Activated CD8-positive, alpha-beta T cell treated with anti-CD3 and anti-CD28 coated beads for 36 hours (primary cell): Measurements from ENCODE around the gene RFX1. TPM values are rescaled to one million over a fixed set of nuclear protein-coding genes. Genes with fewer than 3 reads are reported as not detected.

Experiments
- ATAC-seq: fragments of 200-7000 bp; cut with Tn5 transposase; one replicate; pipeline ENCODE4 v1.10.0; 2021; ENCODE audit warnings: mild to moderate bottlenecking, moderate library complexity
- CTCF ChIA-PET: fragments of 350-600 bp; sonication (Branson Sonifier 250); formaldehyde crosslinking; loops from one replicate; lab custom pipeline; 2021; ENCODE audit warnings: antibody characterized with exemption; lab: Charles Lee
- POLR2A ChIA-PET: fragments of 350-600 bp; sonication (Branson Sonifier 250); formaldehyde crosslinking; loops from one replicate; lab custom pipeline; 2021; ENCODE audit warnings: antibody characterized with exemption; lab: Charles Lee
- DNase-seq: peaks from one replicate; pipeline ENCODE4 v3.0.0-alpha.2; 2020
- H3K27ac Mint-ChIP-seq: one replicate; pipeline ENCODE4 v1.8.0; 2021; ENCODE audit warnings: mild to moderate bottlenecking, mixed read lengths
- H3K27me3 Mint-ChIP-seq: one replicate; pipeline ENCODE4 v1.8.0; 2021; ENCODE audit warnings: mixed read lengths
- H3K36me3 Mint-ChIP-seq: one replicate; pipeline ENCODE4 v1.8.0; 2021; ENCODE audit warnings: low read depth, mixed read lengths
- H3K4me1 Mint-ChIP-seq: one replicate; pipeline ENCODE4 v1.8.0; 2021; ENCODE audit warnings: low read depth, mixed read lengths
- H3K4me3 Mint-ChIP-seq: one replicate; pipeline ENCODE4 v1.8.0; 2021; ENCODE audit warnings: mild to moderate bottlenecking, moderate library complexity, mixed read lengths
- H3K9me3 Mint-ChIP-seq: one replicate; pipeline ENCODE4 v1.8.0; 2021; ENCODE audit warnings: mixed read lengths
- CTCF ChIP-seq: fragments of 200-600 bp; IDR thresholded peaks from one replicate; pipeline ENCODE4 v1.8.0; 2022; ENCODE audit warnings: antibody characterized with exemption, mild to moderate bottlenecking
- intact Hi-C: fragments of 100-400 bp; cut with micrococcal nuclease; formaldehyde crosslinking; loops from one replicate; pipeline ENCODE4 v1.10.0; 2022
- total RNA-seq, 2 experiments: library from RNA; stranded (reverse); gene quantifications; one replicate each; pipeline ENCODE4 v1.2.3, GENCODE V29; 2021

RFX1 gene
- total RNA-seq, 2 experiments from 2014 or later = 13.3 to 14.1 TPM

- ChIA-PET POLR2A (no interaction called here), CTCF (no interaction called here)
- Mint-ChIP-seq H3K4me3 (no peak overlapping the region), H3K4me1 (no peaks in the 10 kb centered on the region), H3K27ac (no peak overlapping the region), H3K9me3 (no peaks in the 10 kb centered on the region), H3K36me3 (no peaks in the 10 kb centered on the region), H3K27me3 (no peaks in the 10 kb centered on the region)
- no peak for ATAC-seq
- DNase-seq = no peak
- intact Hi-C loops = no loop called here
- TF ChIP-seq CTCF = no peak
Measured at GRCh38 chr19:13946414-13946813, 59.7 kb downstream of the RFX1 start.

DNA sequence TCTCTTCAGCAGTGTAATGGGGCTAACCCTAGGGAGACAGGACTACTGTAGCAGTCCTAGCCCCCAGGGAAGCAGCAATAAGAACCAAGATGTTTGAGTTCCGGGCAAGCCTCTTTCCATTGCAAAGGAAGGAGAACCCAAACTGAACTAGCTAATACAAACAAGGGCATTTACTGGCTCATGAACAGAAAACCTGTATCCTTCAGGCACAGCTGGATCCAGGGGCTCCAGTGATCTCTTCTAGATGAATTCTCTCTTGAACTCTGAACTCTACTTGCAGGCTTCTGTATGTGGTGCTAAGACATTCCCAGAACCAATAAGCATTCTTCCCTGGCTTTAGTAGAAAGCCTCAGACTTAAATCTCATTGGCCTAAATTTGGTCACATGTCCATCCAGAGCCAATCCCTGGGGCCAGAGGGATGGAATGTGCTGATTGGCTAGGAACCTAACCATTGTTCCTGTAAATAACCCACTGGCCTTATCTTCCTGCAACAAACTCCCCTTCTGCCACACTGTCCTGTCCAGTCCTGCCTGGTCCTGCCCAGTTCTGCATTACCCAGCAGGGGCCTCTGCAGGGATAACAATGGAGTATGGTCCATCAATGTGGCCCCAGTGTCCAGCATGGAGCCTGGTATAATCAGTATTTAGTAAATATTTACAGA lies 64.0 kb downstream of the RFX1 start:
- no peak overlapping the region for H3K4me3 Mint-ChIP-seq
- ChIA-PET POLR2A (no interaction called here), CTCF (interaction anchor here (1.0 to 1.3 kb wide), 2 partner anchors 9 to 90 kb away, joined by 3 read pairs; partner anchors contain the start of gene IL27RA)
- intact Hi-C loops = no loop called here
- no peak overlapping the region for H3K27ac Mint-ChIP-seq
- TF ChIP-seq CTCF = no peak
- H3K36me3 Mint-ChIP-seq = no peaks in the 10 kb centered on the region
- peaks cover 4% of the 10 kb centered on the region for H3K27me3 Mint-ChIP-seq
- DNase-seq = no peak
- no peaks in the 10 kb centered on the region for H3K9me3 Mint-ChIP-seq
- no peaks in the 10 kb centered on the region for H3K4me1 Mint-ChIP-seq
- ATAC-seq = no peak

DNA sequence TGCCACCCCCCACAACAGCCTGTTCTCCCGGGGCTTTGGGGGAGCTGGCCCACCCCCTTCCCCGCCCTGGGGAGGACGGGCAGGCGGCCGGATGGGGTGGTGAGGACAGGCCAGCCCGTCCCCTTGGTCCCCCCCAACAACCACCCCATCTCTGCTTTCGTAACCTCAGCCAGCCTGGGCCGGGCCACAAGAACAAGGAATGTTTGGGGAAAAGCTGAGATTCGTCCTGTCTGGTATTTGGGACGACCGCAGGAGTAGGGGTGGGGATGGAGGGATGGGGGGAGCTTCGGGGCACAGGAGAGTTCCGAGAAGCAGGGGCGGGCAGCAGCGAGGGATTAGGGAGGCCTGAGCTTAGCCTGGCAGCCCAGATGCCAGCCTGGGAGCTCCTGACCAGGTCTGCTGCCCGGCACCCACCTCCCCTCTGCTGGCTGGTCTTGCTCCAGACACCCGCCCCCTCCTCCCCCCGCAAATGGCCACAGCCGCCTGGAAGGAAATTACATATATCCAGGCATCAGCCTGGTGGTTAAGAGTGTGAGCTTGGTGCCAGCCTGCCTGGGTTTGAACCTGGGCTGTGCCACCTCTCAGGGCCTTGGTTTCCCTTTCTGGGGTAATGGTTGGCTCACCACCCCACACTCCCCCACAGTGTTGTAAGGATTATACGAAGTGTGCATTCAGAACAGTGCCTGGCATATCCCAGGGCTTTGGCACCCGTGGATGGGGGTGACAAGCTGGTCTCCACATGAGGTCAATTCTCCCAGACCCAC lies 67.6 kb downstream of the RFX1 start, which contains the start of gene PODNL1:
Gene PODNL1, minus strand, starts transcription at position 117 of the 764 bp plus-strand sequence. CDS start 236 bp downstream, outside the sequence.
- intact Hi-C loops = no loop called here
- H3K27ac Mint-ChIP-seq = no peak within 1 kb of the TSS
- CTCF ChIA-PET = interaction anchor here (0.9 to 1.4 kb wide), 2 partner anchors 27 to 51 kb away, joined by 3 read pairs; no protein-coding TSS in a partner anchor

DNA sequence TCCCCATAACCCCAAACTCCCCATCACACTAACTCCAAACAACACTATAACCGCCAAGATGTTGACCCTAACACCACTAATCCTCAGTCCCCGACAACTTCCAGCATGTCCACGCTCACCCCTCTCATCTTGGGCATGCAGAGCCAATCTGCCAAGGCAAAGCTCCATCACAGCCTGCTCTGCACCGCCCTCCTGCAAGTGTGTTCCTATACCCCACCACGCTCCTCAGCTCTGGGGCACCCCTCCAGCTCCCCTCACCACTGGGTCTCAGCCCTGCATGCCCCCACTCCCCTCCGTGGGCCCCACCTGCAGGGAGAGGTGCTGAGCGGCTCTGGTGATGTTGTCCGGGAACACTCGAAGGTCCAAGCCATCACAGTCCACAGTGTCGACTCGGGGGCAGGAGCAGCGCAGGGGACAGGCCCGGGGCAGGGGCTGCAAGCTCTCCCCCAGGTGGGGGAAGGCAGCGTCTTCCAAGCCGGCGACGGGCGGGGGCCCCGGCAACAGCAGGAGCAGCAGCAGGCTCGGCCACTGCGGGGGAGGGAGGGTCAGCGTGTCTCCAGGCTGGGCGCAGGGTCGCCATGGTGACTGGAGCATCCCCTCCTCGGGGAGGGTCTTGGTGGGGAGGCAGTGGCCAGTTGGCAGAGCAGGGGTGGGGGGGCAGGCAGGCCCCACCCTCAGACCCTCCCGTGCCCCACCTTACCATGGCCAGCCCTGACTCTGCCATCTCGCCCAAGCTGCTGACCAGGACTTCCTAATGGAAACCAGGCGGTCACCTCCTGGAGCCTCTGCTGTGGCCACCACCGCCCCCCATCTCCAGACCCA lies 68.4 kb downstream of the RFX1 start:
- POLR2A ChIA-PET = interaction anchor here (1.6 kb wide), 1 partner anchor 66 kb away, joined by 4 read pairs; no protein-coding TSS in a partner anchor
- H3K4me3 Mint-ChIP-seq = no peak overlapping the region
- H3K9me3 Mint-ChIP-seq = no peaks in the 10 kb centered on the region
- CTCF ChIA-PET = no interaction called here
- no peak for DNase-seq
- intact Hi-C loops = no loop called here
- no peaks in the 10 kb centered on the region for H3K36me3 Mint-ChIP-seq
- no peak overlapping the region for H3K27ac Mint-ChIP-seq
- no peak for ATAC-seq
- no peak for TF ChIP-seq CTCF
- peaks cover 4% of the 10 kb centered on the region for H3K27me3 Mint-ChIP-seq
- H3K4me1 Mint-ChIP-seq = no peaks in the 10 kb centered on the region

More for the DNA sequence above, 67.6 kb downstream of the RFX1 start, which contains the start of gene PODNL1:
- no peak within 1 kb of the TSS for H3K4me3 Mint-ChIP-seq
- H3K9me3 Mint-ChIP-seq = no peaks in the 10 kb centered on the region
- POLR2A ChIA-PET = interaction anchor here (1.2 to 1.6 kb wide), 2 partner anchors 13 to 65 kb away, joined by 4 read pairs; partner anchors contain the start of gene DCAF15
- H3K36me3 Mint-ChIP-seq = no peaks in the 10 kb centered on the region
- DNase-seq (no peak), ATAC-seq (no peak)
- H3K27me3 Mint-ChIP-seq = peaks cover 4% of the 10 kb centered on the region
- no peak for TF ChIP-seq CTCF
- no peaks in the 10 kb centered on the region for H3K4me1 Mint-ChIP-seq
